GM12892 (cell line): ENCODE measurements around the gene MRPL17.
A peak's percentile ranks its signal among the peaks of the same experiment; 100 is the strongest.
"Not testable (repeated sequence)": the region's sequence is repeated elsewhere in the genome, so short reads cannot be mapped to it uniquely, and the experiment has no call there.

Experiments used
- DNase-seq: peaks from one replicate; pipeline ENCODE4 v3.0.0; 2011; ENCODE audit not compliant: insufficient read length
- FAIRE-seq: peaks from 2 replicates; lab custom pipeline; 2011; peaks lifted over from hg19 to GRCh38; lab: Jason Lieb, UNC
- POLR2A ChIP-seq: IDR thresholded peaks from 2 replicates; pipeline ENCODE4 v1.6.1; 2011; ENCODE audit warnings: low read depth, low read length, control low read depth
- POLR2AphosphoS5 ChIP-seq: IDR thresholded peaks from 2 replicates; pipeline ENCODE4 v1.6.1; 2011; ENCODE audit warnings: low read depth, low read length, control low read depth
- TAF1 ChIP-seq: IDR thresholded peaks from 2 replicates; pipeline ENCODE4 v1.6.1; 2011; ENCODE audit warnings: low read depth, mild to moderate bottlenecking, control low read depth, low read length, borderline replicate concordance

The MRPL17 gene

GRCh38 chr11:6695377-6695776, 12.2 kb upstream of the MRPL17 start:
- DNase-seq (no peak), FAIRE-seq (no peak)
- no peak for TF ChIP-seq POLR2A
- no peak for TF ChIP-seq TAF1

- TF ChIP-seq TAF1: no peak
- TF ChIP-seq POLR2AphosphoS5: no peak
- TF ChIP-seq POLR2A: no peak
- DNase-seq: no peak
- no peak for FAIRE-seq
These were observed 11.0 kb upstream of the MRPL17 start for GRCh38 chr11:6694229-6694535.

GRCh38 chr11:6693342-6694228, 10.4 kb upstream of the MRPL17 start:
- DNase-seq (no peak), FAIRE-seq (no peak)
- TF ChIP-seq POLR2AphosphoS5 (no peak), TAF1 (no peak), POLR2A (no peak)

GRCh38 chr11:6692128-6692527, 9.0 kb upstream of the MRPL17 start:
- DNase-seq: no peak
- FAIRE-seq: no peak
- TF ChIP-seq TAF1 (no peak), POLR2AphosphoS5 (no peak), POLR2A (no peak)

GRCh38 chr11:6690431-6691132, 7.4 kb upstream of the MRPL17 start:
- DNase-seq, FAIRE-seq: not testable (repeated sequence)

GRCh38 chr11:6687876-6688275, 4.7 kb upstream of the MRPL17 start:
- no peak for TF ChIP-seq POLR2A
- no peak for TF ChIP-seq TAF1
- TF ChIP-seq POLR2AphosphoS5: no peak
- FAIRE-seq (no peak), DNase-seq (no peak)

- no peak for TF ChIP-seq TAF1
- no peak for TF ChIP-seq POLR2AphosphoS5
- TF ChIP-seq POLR2A: no peak
- FAIRE-seq (no peak), DNase-seq (no peak)
These were observed 2.9 kb upstream of the MRPL17 start for GRCh38 chr11:6686006-6686405.

- not testable (repeated sequence) for DNase-seq, FAIRE-seq
These were observed 928 bp upstream of the MRPL17 start for GRCh38 chr11:6684068-6684467.

- TF ChIP-seq POLR2AphosphoS5 (no peak), POLR2A (no peak), TAF1 (no peak)
- no peak for FAIRE-seq
- no peak for DNase-seq
These were observed 577 bp downstream of the MRPL17 start for GRCh38 chr11:6682591-6682935.

GRCh38 chr11:6681949-6682348, 1.2 kb downstream of the MRPL17 start:
- TF ChIP-seq POLR2A (no peak), POLR2AphosphoS5 (no peak), TAF1 (no peak)
- no peak for DNase-seq
- FAIRE-seq: peak; percentile 24

- TF ChIP-seq POLR2AphosphoS5 (no peak), TAF1 (no peak), POLR2A (no peak)
- no peak for DNase-seq
- no peak for FAIRE-seq
These were observed 1.6 kb downstream of the MRPL17 start for GRCh38 chr11:6681505-6681904.

- DNase-seq: no peak
- TF ChIP-seq POLR2AphosphoS5: no peak
- no peak for TF ChIP-seq POLR2A
- no peak for TF ChIP-seq TAF1
- FAIRE-seq: no peak
These were observed 6.1 kb downstream of the MRPL17 start for GRCh38 chr11:6677018-6677417.

GRCh38 chr11:6674862-6675261, 8.3 kb downstream of the MRPL17 start:
- DNase-seq (no peak), FAIRE-seq (no peak)
- no peak for TF ChIP-seq POLR2AphosphoS5
- no peak for TF ChIP-seq TAF1
- no peak for TF ChIP-seq POLR2A

GRCh38 chr11:6674219-6674597, 8.9 kb downstream of the MRPL17 start:
- DNase-seq (no peak), FAIRE-seq (no peak)
- TF ChIP-seq POLR2AphosphoS5: no peak
- no peak for TF ChIP-seq TAF1
- TF ChIP-seq POLR2A: no peak
